Stimulated activated naive CD8-positive, alpha-beta T cell treated with anti-CD3 and anti-CD28 coated beads, Interleukin-15, amount 100 ng/mL, for 72 hours (primary cell): ENCODE results near the gene CDK6.
A peak's percentile ranks its signal among the peaks of the same experiment; 100 is the strongest.

ENCODE experiments used
- ATAC-seq: fragments of 150-1000 bp; cut with Tn5 transposase; 2 replicates; pipeline ENCODE4 v1.10.0; 2021; ENCODE audit warnings: mild to moderate bottlenecking, moderate library complexity
- DNase-seq, 2 donors: peaks; one replicate each; pipeline ENCODE4 v3.0.0; 2021 to 2022
- H3K27ac Mint-ChIP-seq, 2 donors: one replicate each; pipeline ENCODE4 v1.8.0; 2022; ENCODE audit warnings: mild to moderate bottlenecking in 2 of 2, mixed read lengths in 2 of 2, moderate library complexity in 2 of 2
- H3K27me3 Mint-ChIP-seq: one replicate; pipeline ENCODE4 v1.8.0; 2022; ENCODE audit warnings: mixed read lengths
- H3K4me1 Mint-ChIP-seq: one replicate; pipeline ENCODE4 v1.8.0; 2022; ENCODE audit warnings: mild to moderate bottlenecking, mixed read lengths
- H3K4me3 Mint-ChIP-seq, 2 donors: one replicate each; pipeline ENCODE4 v1.8.0; 2022; ENCODE audit warnings: mild to moderate bottlenecking in 2 of 2, mixed read lengths in 2 of 2, moderate library complexity in 1 of 2
- H3K9me3 Mint-ChIP-seq, 2 donors: one replicate each; pipeline ENCODE4 v1.8.0; 2022; ENCODE audit warnings: mixed read lengths in 2 of 2

The CDK6 gene

GRCh38 chr7:92648067-92648466 is 188.3 kb downstream of the CDK6 start:
- H3K27me3 Mint-ChIP-seq, result no peaks in the 10 kb centered on the region
- peak overlapping the region; percentile 56 to 58 for H3K4me3 Mint-ChIP-seq
- H3K4me1 Mint-ChIP-seq, result peaks cover 93% of the 10 kb centered on the region
- peak; percentile 75 for ATAC-seq
- peak in 1 of 2 donors; percentile 34 for DNase-seq
- peak overlapping the region; percentile 22 to 33 for H3K27ac Mint-ChIP-seq
- H3K9me3 Mint-ChIP-seq, result no peaks in the 10 kb centered on the region

DNA sequence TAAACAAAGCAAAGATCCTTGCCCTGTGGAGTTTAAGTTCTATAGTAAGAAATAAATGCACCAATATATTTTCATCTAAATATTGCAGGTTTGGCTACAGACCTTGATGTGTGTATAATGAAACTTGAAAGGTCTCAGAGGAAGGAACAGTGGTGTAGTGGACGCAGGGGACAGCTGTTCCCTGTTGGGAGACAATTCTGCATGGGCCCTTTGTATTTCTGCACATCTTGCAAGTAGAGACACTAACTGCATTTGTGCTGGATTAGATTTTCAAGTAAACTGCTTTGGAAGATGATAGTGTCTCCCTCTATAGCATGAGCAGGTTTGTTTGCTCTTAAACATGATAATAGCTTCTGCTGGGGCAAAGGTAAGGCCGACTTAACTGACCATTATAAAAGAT is 188.7 kb downstream of the CDK6 start:
- H3K27ac Mint-ChIP-seq, result peak overlapping the region; percentile 22 to 33
- ATAC-seq, result no peak
- H3K27me3 Mint-ChIP-seq, result no peaks in the 10 kb centered on the region
- H3K9me3 Mint-ChIP-seq, result no peaks in the 10 kb centered on the region
- no peak for DNase-seq
- peak overlapping the region; percentile 56 to 58 for H3K4me3 Mint-ChIP-seq
- H3K4me1 Mint-ChIP-seq, result peaks cover 94% of the 10 kb centered on the region

GRCh38 chr7:92647011-92647625 is 189.3 kb downstream of the CDK6 start:
- ATAC-seq (no peak), DNase-seq (no peak)
- Mint-ChIP-seq H3K27me3 (no peaks in the 10 kb centered on the region), H3K4me3 (peak overlapping the region in 1 of 2 donors; percentile 85), H3K9me3 (no peaks in the 10 kb centered on the region), H3K4me1 (peaks cover 96% of the 10 kb centered on the region), H3K27ac (peak overlapping the region in 1 of 2 donors; percentile 98)

GRCh38 chr7:92645114-92646061 is 191.0 kb downstream of the CDK6 start:
- H3K27me3 Mint-ChIP-seq, result no peaks in the 10 kb centered on the region
- H3K4me3 Mint-ChIP-seq, result peak overlapping the region; percentile 5 to 66
- peak; percentile 50 for ATAC-seq
- peak in 1 of 2 donors; percentile 39 for DNase-seq
- H3K4me1 Mint-ChIP-seq, result peaks cover 96% of the 10 kb centered on the region
- no peaks in the 10 kb centered on the region for H3K9me3 Mint-ChIP-seq
- peak overlapping the region; percentile 90 to 98 for H3K27ac Mint-ChIP-seq

DNA sequence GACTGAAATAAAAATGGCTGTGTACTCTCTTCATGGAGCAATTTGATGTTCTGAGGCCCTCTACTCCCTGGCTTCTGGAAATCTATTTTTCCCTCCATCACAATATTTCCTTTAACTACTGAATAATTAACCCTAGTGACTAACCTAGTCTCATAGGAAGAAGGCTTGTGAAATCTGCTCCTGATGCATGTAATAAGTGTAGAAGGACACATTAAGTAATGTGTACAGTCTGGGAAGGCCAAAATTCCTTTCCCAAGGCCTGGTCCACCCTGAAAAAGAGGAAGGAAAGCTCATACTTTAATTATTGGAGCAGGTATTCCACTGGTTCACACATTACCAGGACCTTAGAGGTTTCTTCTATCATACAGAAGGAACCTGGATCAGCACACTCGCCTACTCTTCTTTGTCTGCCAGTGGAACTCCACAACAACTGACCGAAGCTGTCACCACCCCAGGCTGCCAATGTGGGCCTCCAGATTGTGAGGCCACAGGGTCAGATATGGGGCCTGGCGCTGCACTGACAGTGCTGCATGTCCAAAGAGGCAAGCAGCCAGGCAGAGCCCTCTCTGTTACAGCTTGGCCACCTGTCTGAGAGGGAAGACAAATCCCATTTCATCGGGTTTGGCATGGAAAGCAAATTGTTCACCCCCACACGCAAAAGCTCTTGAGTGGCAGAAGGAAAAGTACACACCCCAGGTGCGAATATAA is 191.8 kb downstream of the CDK6 start:
- H3K27me3 Mint-ChIP-seq, result no peaks in the 10 kb centered on the region
- DNase-seq (no peak), ATAC-seq (no peak)
- peak overlapping the region; percentile 8 to 66 for H3K4me3 Mint-ChIP-seq
- H3K9me3 Mint-ChIP-seq, result no peaks in the 10 kb centered on the region
- H3K27ac Mint-ChIP-seq, result peak overlapping the region in 1 of 2 donors; percentile 98
- peaks cover 96% of the 10 kb centered on the region for H3K4me1 Mint-ChIP-seq

GRCh38 chr7:92643821-92644220 is 192.6 kb downstream of the CDK6 start:
- ATAC-seq (no peak), DNase-seq (no peak)
- Mint-ChIP-seq H3K27ac (peak overlapping the region in 1 of 2 donors; percentile 59), H3K9me3 (no peaks in the 10 kb centered on the region), H3K4me3 (peak overlapping the region in 1 of 2 donors; percentile 12), H3K27me3 (no peaks in the 10 kb centered on the region), H3K4me1 (peaks cover 97% of the 10 kb centered on the region)

DNA sequence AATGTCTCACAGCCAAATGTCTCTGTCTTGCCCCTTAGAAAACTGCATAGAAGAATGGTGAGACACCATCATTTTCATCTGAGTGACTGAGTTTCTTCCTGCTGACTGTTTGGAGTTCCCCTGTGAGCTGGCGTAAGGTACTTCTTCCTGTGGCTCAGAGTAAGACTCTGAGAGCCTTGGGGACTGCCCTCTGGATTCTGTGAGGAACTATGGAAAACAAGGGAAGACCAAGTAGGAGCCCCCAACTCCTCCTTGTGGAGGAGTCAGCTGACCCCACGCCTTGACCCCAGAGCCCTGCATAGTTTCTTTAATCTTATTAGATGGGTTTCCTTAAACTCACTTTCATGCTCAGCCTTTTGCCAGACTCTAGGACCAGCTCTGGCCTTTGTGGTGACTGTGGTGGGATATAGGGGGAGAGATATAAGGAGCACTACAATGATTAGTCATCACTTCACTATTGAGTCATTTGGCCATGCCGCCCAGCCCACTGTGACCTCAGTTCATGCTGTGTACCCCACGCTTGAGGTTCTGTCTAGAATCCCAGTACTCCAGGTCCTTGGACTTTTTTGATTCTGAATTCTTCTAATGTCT is 194.4 kb downstream of the CDK6 start:
- Mint-ChIP-seq H3K9me3 (no peaks in the 10 kb centered on the region), H3K4me3 (peak overlapping the region; percentile 67 to 77), H3K27me3 (no peaks in the 10 kb centered on the region), H3K4me1 (peaks cover 95% of the 10 kb centered on the region), H3K27ac (peak overlapping the region; percentile 98 to 99)
- DNase-seq (peak; percentile 70 to 85), ATAC-seq (peak; percentile 89)

- ATAC-seq, result no peak
- H3K27me3 Mint-ChIP-seq, result no peaks in the 10 kb centered on the region
- peak overlapping the region; percentile 66 to 68 for H3K4me3 Mint-ChIP-seq
- H3K27ac Mint-ChIP-seq, result peak overlapping the region; percentile 93 to 95
- H3K9me3 Mint-ChIP-seq, result no peaks in the 10 kb centered on the region
- H3K4me1 Mint-ChIP-seq, result peaks cover 92% of the 10 kb centered on the region
- DNase-seq, result no peak
Measured at GRCh38 chr7:92639966-92640365, 196.4 kb downstream of the CDK6 start.

DNA sequence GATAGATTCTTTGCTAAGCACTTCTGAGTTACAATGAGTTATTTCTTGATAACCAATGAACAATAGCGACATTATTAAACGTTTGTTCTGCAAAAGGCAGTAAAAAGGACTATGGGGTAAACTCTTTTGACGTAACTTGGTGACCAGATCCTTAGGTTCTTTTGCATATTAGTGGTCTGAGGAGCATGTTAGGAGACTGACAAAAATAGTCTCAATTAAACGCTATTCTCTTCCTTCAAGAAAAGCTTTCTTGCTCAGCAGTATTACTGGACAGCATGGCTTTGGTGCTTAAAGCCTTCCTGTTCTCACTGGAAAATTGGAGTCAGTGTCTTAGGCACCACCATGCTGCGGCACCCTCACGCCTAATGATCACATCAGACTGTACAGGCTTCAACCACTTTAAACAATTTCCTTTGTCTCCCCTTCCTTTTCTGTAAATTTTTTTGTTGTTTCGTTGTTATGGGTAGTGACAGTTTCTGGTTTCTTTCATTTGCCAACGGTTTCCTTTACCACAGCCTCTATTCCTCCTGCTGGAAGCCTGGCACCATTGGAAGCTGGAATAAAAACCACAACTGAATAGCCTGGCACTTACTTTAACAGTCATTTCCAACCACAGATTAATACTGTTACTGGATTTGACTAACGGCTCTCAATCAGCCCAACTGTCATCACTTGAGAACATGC is 197.0 kb downstream of the CDK6 start:
- Mint-ChIP-seq H3K4me1 (peaks cover 92% of the 10 kb centered on the region), H3K27me3 (no peaks in the 10 kb centered on the region), H3K4me3 (peak overlapping the region; percentile 66 to 68), H3K9me3 (no peaks in the 10 kb centered on the region), H3K27ac (peak overlapping the region; percentile 93 to 95)
- ATAC-seq, result peak; percentile 50
- peak in 1 of 2 donors; percentile 50 for DNase-seq

GRCh38 chr7:92636018-92636560 is 200.3 kb downstream of the CDK6 start:
- H3K27ac Mint-ChIP-seq, result peak overlapping the region in 1 of 2 donors; percentile 68
- H3K4me3 Mint-ChIP-seq, result no peak overlapping the region
- no peaks in the 10 kb centered on the region for H3K27me3 Mint-ChIP-seq
- H3K9me3 Mint-ChIP-seq, result no peaks in the 10 kb centered on the region
- ATAC-seq (no peak), DNase-seq (no peak)
- peaks cover 90% of the 10 kb centered on the region for H3K4me1 Mint-ChIP-seq

DNA sequence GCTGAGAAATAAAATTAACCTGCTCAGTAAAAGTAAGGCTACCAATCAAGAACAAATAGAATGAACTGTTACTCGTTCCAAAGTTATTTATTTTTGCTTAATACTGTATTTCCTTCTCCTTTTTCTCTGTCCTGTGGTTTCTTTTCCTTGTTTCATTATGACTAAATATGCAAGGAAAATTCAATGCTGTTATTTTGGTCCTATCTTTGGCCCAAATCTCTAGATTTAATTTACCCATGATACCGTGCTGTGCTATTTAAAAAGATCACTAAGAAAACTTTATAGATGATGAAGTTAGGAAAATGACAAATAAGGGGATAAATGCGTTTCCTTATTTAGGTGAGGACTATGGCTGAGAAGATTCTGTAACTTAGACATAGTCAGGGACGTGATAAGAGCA is 200.8 kb downstream of the CDK6 start:
- DNase-seq (no peak), ATAC-seq (no peak)
- Mint-ChIP-seq H3K4me3 (peak overlapping the region; percentile 24 to 49), H3K27ac (peak overlapping the region; percentile 96 to 97), H3K9me3 (peaks cover 0 to under 1% of the 10 kb centered on the region in 2 donors), H3K4me1 (peaks cover 90% of the 10 kb centered on the region), H3K27me3 (no peaks in the 10 kb centered on the region)

DNA sequence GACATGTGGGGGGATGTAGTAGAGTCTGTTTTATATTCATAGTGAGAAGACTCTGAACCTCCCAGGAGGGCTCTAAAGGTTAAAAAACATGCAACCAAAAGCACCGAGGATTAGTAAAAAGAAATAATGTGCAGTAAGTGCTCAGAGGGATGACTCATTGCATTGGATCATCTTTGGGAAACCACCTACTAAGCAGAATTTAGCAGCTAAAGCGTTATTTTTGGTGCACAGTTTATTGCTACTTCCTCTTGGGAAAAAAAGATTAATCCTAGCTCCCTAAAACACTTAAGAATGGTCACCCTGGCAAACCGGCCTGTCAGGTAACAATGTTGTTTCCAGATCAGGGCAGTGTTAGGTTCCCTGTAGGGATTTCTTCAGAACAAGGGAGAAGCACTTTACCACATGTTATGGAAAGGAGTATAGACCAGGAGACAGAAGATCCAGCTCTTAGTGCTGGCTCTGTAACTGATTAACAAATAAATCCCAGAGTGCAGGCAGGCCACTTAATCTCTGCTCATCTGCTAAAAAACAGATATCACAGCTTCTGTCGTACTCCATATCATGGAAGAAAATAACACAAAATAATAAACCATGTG is 201.4 kb downstream of the CDK6 start:
- Mint-ChIP-seq H3K27ac (peak overlapping the region; percentile 96 to 97), H3K27me3 (no peaks in the 10 kb centered on the region), H3K4me1 (peaks cover 90% of the 10 kb centered on the region), H3K9me3 (peaks cover 4 to 5% of the 10 kb centered on the region in 2 donors), H3K4me3 (peak overlapping the region; percentile 59 to 74)
- DNase-seq (peak in 1 of 2 donors; percentile 39), ATAC-seq (peak; percentile 47)

DNA sequence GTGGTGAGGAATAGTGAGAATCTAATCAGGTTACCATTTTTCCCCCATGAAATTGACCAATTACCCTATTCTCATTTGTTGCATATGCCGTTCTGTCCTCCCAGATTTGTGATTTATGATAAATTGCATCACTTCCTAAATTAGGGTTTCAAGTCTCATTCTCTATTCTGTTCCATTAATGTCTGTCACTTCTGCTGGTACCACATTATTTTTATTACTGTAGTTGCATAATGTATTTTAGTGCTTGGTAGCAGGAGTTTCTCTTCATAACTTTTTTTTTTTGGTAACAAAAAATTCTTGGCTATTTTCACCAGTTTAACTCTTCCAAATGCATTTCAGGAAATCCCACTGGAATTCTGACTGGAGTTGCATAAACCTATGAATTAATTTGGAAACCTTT is 202.2 kb downstream of the CDK6 start:
- DNase-seq (no peak), ATAC-seq (no peak)
- Mint-ChIP-seq H3K9me3 (peaks cover 5 to 8% of the 10 kb centered on the region in 2 donors), H3K4me3 (peak overlapping the region; percentile 29 to 68), H3K4me1 (peaks cover 86% of the 10 kb centered on the region), H3K27ac (peak overlapping the region; percentile 96 to 97), H3K27me3 (no peaks in the 10 kb centered on the region)
